PC-9 (cell line): ENCODE results near the gene DRC1. TPM values are rescaled to one million over a fixed set of nuclear protein-coding genes. Genes with fewer than 3 reads are reported as not detected.

Source experiments
- BruUV-seq: library from RNA; stranded (reverse); fragments of 400-500 nt; replicated peaks from 2 replicates; lab custom pipeline; 2021; lab: Mats Ljungman, UMichigan
- CTCF ChIA-PET: fragments of 300-600 bp; sonication (Branson Sonifier 250); formaldehyde crosslinking; loops from one replicate; lab custom pipeline; 2022; ENCODE audit warnings: antibody characterized with exemption; lab: Charles Lee
- POLR2A ChIA-PET: fragments of 300-600 bp; sonication (Branson Sonifier 250); formaldehyde crosslinking; loops from one replicate; lab custom pipeline; 2022; ENCODE audit warnings: antibody characterized with exemption; ENCODE audit not compliant: unreplicated experiment; lab: Charles Lee
- DNase-seq, 2 experiments: peaks; one replicate each; pipeline versions ENCODE4 v3.0.0 to v3.0.0-alpha.2; 2015 to 2022; ENCODE audit warnings: mixed read lengths in 1 of 2
- H2AFZ ChIP-seq: fragments of 200-600 bp; sonication (generic); 2 replicates; pipeline ENCODE4 v1.8.1; 2017; ENCODE audit warnings: antibody characterized with exemption
- H3F3A ChIP-seq: fragments of 200-600 bp; sonication (generic); 2 replicates; pipeline ENCODE4 v1.8.1; 2017; ENCODE audit warnings: antibody characterized with exemption, mild to moderate bottlenecking, low read depth; ENCODE audit not compliant: insufficient read depth
- H3K27ac ChIP-seq: fragments of 200-600 bp; sonication (generic); 2 replicates; pipeline ENCODE4 v1.6.1; 2016; ENCODE audit warnings: mixed run types
- H3K27me3 ChIP-seq: fragments of 200-600 bp; sonication (generic); 2 replicates; pipeline ENCODE4 v1.6.1; 2016; ENCODE audit warnings: low read depth, mixed run types; ENCODE audit not compliant: insufficient read depth
- H3K36me3 ChIP-seq: fragments of 200-600 bp; sonication (generic); 2 replicates; pipeline ENCODE4 v1.6.1; 2016; ENCODE audit warnings: low read depth, mixed run types
- H3K4me1 ChIP-seq: fragments of 200-600 bp; sonication (generic); replicated peaks from 2 replicates; pipeline ENCODE4 v1.6.1; 2016; ENCODE audit warnings: mixed run types; ENCODE audit not compliant: insufficient read depth
- H3K4me2 ChIP-seq: fragments of 200-600 bp; sonication (generic); 2 replicates; pipeline ENCODE4 v1.6.1; 2017; ENCODE audit warnings: mixed run types
- H3K4me3 ChIP-seq: fragments of 200-600 bp; sonication (generic); 2 replicates; pipeline ENCODE4 v1.6.1; 2016; ENCODE audit warnings: mixed run types
- H3K79me2 ChIP-seq: fragments of 200-600 bp; sonication (generic); 2 replicates; pipeline ENCODE4 v1.6.1; 2017; ENCODE audit warnings: low read depth, mixed run types
- H3K9me2 ChIP-seq: fragments of 200-600 bp; sonication (generic); 2 replicates; pipeline ENCODE4 v1.8.1; 2017; ENCODE audit warnings: mild to moderate bottlenecking; ENCODE audit not compliant: insufficient read depth
- H3K9me3 ChIP-seq: fragments of 200-600 bp; sonication (generic); 2 replicates; pipeline ENCODE4 v1.8.1; 2016; ENCODE audit warnings: low read depth; ENCODE audit not compliant: insufficient read depth
- H4K20me1 ChIP-seq: fragments of 200-600 bp; sonication (generic); 2 replicates; pipeline ENCODE4 v1.8.1; 2017; ENCODE audit not compliant: insufficient read depth
- CTCF ChIP-seq: fragments of 200-600 bp; sonication (generic); conservative IDR thresholded peaks from 2 replicates; pipeline ENCODE4 v1.6.1; 2017; ENCODE audit warnings: mixed run types, antibody characterized with exemption, mild to moderate bottlenecking, moderate library complexity
- EZH2 ChIP-seq: fragments of 200-600 bp; sonication (generic); IDR thresholded peaks from 2 replicates; pipeline ENCODE4 v1.8.0; 2017; ENCODE audit warnings: antibody characterized with exemption, low read depth
- intact Hi-C: fragments of 100-400 bp; cut with micrococcal nuclease; formaldehyde crosslinking; loops from one replicate; pipeline ENCODE4 v1.10.0; 2022; ENCODE audit not compliant: unreplicated experiment
- total RNA-seq: library from RNA; stranded (reverse); gene quantifications from 2 replicates; pipeline ENCODE4 v1.2.3, GENCODE V29; 2021

DRC1 gene
- total RNA-seq, 1 experiment from 2014 or later, result 6.4 TPM

GRCh38 chr2:26359886-26360473, 41.7 kb upstream of the DRC1 start:
- no peak for DNase-seq
- no peak overlapping the region for H2AFZ ChIP-seq
- no peak overlapping the region for H3K4me3 ChIP-seq
- no peaks in the 10 kb centered on the region for H3K9me3 ChIP-seq
- H3K9me2 ChIP-seq, result no peaks in the 10 kb centered on the region
- CTCF ChIA-PET, result no interaction called here
- no TSS peak for BruUV-seq
- H3K27ac ChIP-seq, result peak overlapping the region; percentile 48
- H3K36me3 ChIP-seq, result peaks cover 21% of the 10 kb centered on the region
- H3K79me2 ChIP-seq, result peaks cover 95% of the 10 kb centered on the region
- POLR2A ChIA-PET, result no interaction called here
- intact Hi-C loops, result no loop called here
- peaks cover 23% of the 10 kb centered on the region for H4K20me1 ChIP-seq
- H3F3A ChIP-seq, result peaks cover 36% of the 10 kb centered on the region
- no peaks in the 10 kb centered on the region for H3K27me3 ChIP-seq
- H3K4me1 ChIP-seq, result peaks cover 44% of the 10 kb centered on the region
- TF ChIP-seq EZH2 (no peak), CTCF (no peak)
- H3K4me2 ChIP-seq, result no peak overlapping the region

GRCh38 chr2:26363323-26363722, 38.4 kb upstream of the DRC1 start:
- peaks cover 24% of the 10 kb centered on the region for H3K4me1 ChIP-seq
- peaks cover 27% of the 10 kb centered on the region for H4K20me1 ChIP-seq
- no peak overlapping the region for H3K4me3 ChIP-seq
- peaks cover 40% of the 10 kb centered on the region for H3K36me3 ChIP-seq
- H3K4me2 ChIP-seq, result peak overlapping the region; percentile 18
- CTCF ChIA-PET, result no interaction called here
- no peaks in the 10 kb centered on the region for H3K9me2 ChIP-seq
- no peaks in the 10 kb centered on the region for H3K27me3 ChIP-seq
- H3K27ac ChIP-seq, result peak overlapping the region; percentile 52
- H2AFZ ChIP-seq, result no peak overlapping the region
- POLR2A ChIA-PET, result no interaction called here
- BruUV-seq, result no TSS peak
- H3K79me2 ChIP-seq, result peaks cover 77% of the 10 kb centered on the region
- peaks cover 39% of the 10 kb centered on the region for H3F3A ChIP-seq
- H3K9me3 ChIP-seq, result no peaks in the 10 kb centered on the region
- peak in 1 of 2 experiments; percentile 81 for DNase-seq
- intact Hi-C loops, result no loop called here
- TF ChIP-seq CTCF, result no peak
- TF ChIP-seq EZH2, result no peak

GRCh38 chr2:26363958-26364357, 37.8 kb upstream of the DRC1 start:
- Histone ChIP-seq H4K20me1 (peaks cover 30% of the 10 kb centered on the region), H3K4me2 (no peak overlapping the region), H3K4me1 (peaks cover 24% of the 10 kb centered on the region), H2AFZ (no peak overlapping the region), H3K27me3 (no peaks in the 10 kb centered on the region), H3K9me2 (no peaks in the 10 kb centered on the region), H3K36me3 (peaks cover 47% of the 10 kb centered on the region), H3K79me2 (peaks cover 71% of the 10 kb centered on the region), H3K4me3 (no peak overlapping the region), H3F3A (peaks cover 44% of the 10 kb centered on the region), H3K9me3 (no peaks in the 10 kb centered on the region), H3K27ac (peak overlapping the region; percentile 52)
- BruUV-seq, result no TSS peak
- CTCF ChIA-PET, result no interaction called here
- POLR2A ChIA-PET, result no interaction called here
- DNase-seq, result no peak
- intact Hi-C loops, result no loop called here
- no peak for TF ChIP-seq EZH2
- TF ChIP-seq CTCF, result no peak
